ENCODE results near the gene KLK13.

GRCh38 chr19:51015691-51016267, 49.1 kb downstream of the KLK13 start:
- TF ChIP-seq POLR2AphosphoS5 (IDR thresholded peaks at IDR 0.05) (no peak), POLR2A (IDR thresholded peaks at IDR 0.05) (no peak), CTCF (IDR thresholded peaks at IDR 0.05) (no peak)

Data from suprapubic skin (tissue), 4 donors.